HG02759 (cell line): ENCODE data around the gene TRIM9.
A peak's percentile ranks its signal among the peaks of the same experiment; 100 is the strongest.
"Not testable (repeated sequence)": the region's sequence is repeated elsewhere in the genome, so short reads cannot be mapped to it uniquely, and the experiment has no call there.

Source experiments
- ATAC-seq: cut with Tn5 transposase; IDR thresholded peaks from one replicate; pipeline ENCODE4 v1.9.1; 2021; ENCODE audit warnings: mild to moderate bottlenecking, moderate library complexity; ENCODE audit not compliant: unreplicated experiment

The TRIM9 gene

GRCh38 chr14:51006324-51006723, 88.6 kb downstream of the TRIM9 start:
- no peak for ATAC-seq

- no peak for ATAC-seq
Observed at GRCh38 chr14:51004801-51005526, 89.9 kb downstream of the TRIM9 start.

GRCh38 chr14:51004352-51004800, 90.5 kb downstream of the TRIM9 start:
- ATAC-seq: no peak

- ATAC-seq: no peak
Observed at GRCh38 chr14:51002406-51002999, 92.4 kb downstream of the TRIM9 start.

- no peak for ATAC-seq
Observed at GRCh38 chr14:51000566-51000965, 94.3 kb downstream of the TRIM9 start.

- no peak for ATAC-seq
Observed at GRCh38 chr14:50999726-51000125, 95.2 kb downstream of the TRIM9 start.

- no peak for ATAC-seq
Observed at GRCh38 chr14:50998612-50999011, 96.3 kb downstream of the TRIM9 start.

GRCh38 chr14:50997712-50998111, 97.2 kb downstream of the TRIM9 start:
- ATAC-seq: no peak

GRCh38 chr14:50994158-50994557, 100.7 kb downstream of the TRIM9 start:
- not testable (repeated sequence) for ATAC-seq

GRCh38 chr14:50985859-50986331, 109.0 kb downstream of the TRIM9 start:
- ATAC-seq: no peak

- ATAC-seq: no peak
Observed at GRCh38 chr14:50985124-50985858, 109.6 kb downstream of the TRIM9 start.

- no peak for ATAC-seq
Observed at GRCh38 chr14:50984036-50984710, 110.7 kb downstream of the TRIM9 start.

- no peak for ATAC-seq
Observed at GRCh38 chr14:50979941-50980850, 114.7 kb downstream of the TRIM9 start.

- peak; percentile 81 for ATAC-seq
Observed at GRCh38 chr14:50978888-50979287, 116.0 kb downstream of the TRIM9 start.

GRCh38 chr14:50978529-50978871, 116.4 kb downstream of the TRIM9 start:
- peak; percentile 14 for ATAC-seq

GRCh38 chr14:50977863-50978528, 116.9 kb downstream of the TRIM9 start:
- ATAC-seq: peak; percentile 69

- no peak for ATAC-seq
Observed at GRCh38 chr14:50974118-50974517, 120.8 kb downstream of the TRIM9 start.

GRCh38 chr14:50972734-50973133, 122.2 kb downstream of the TRIM9 start:
- ATAC-seq: no peak

GRCh38 chr14:50970886-50971781, 123.8 kb downstream of the TRIM9 start:
- no peak for ATAC-seq
